ENCODE data around the gene ITPK1. TPM values are rescaled to one million over a fixed set of nuclear protein-coding genes. Genes with fewer than 3 reads are reported as not detected.

ITPK1 gene
- total and polyA plus RNA-seq, 2 donors (not counting 3 experiments of a cell fraction or from before 2014, with no cell fraction given), result 39.6 to 51.8 TPM

- CTCF ChIA-PET, result interaction anchor here (1.9 kb wide), 1 partner anchor 184 kb away, joined by 9 read pairs; no protein-coding TSS in a partner anchor
- BruUV-seq (replicated peaks), result no TSS peak
- no peak for TF ChIP-seq JUN (IDR thresholded peaks at IDR 0.05; ENCODE audit: borderline replicate concordance, insufficient read depth, insufficient read length, low read depth)
- TF ChIP-seq MYC (IDR thresholded peaks at IDR 0.05; ENCODE audit: low read depth, low read length), result no peak
- TF ChIP-seq MAX (IDR thresholded peaks at IDR 0.05; ENCODE audit: insufficient read depth, insufficient read length), result no peak
- no peak for TF ChIP-seq FOS (IDR thresholded peaks at IDR 0.05; ENCODE audit: borderline replicate concordance, insufficient read depth, low read length)
- TF ChIP-seq EZH2 (IDR thresholded peaks at IDR 0.05; ENCODE audit: borderline replicate concordance, low read depth, low read length, severe bottlenecking), result no peak
- TF ChIP-seq POLR2A (IDR thresholded peaks at IDR 0.05; ENCODE audit: low read depth, low read length), result no peak
- no peak for TF ChIP-seq POLR2AphosphoS5 (IDR thresholded peaks at IDR 0.05; ENCODE audit: insufficient read depth, low read depth, low read length)
- TF ChIP-seq CTCF (IDR thresholded peaks at IDR 0.05; ENCODE audit: extremely low read depth in 1 of 2, insufficient read depth in 1 of 2, low read depth in 1 of 2, low read length in 2 of 2), result no peak
- TF ChIP-seq GATA2 (IDR thresholded peaks at IDR 0.05; ENCODE audit: insufficient read depth, insufficient read length, low read depth, low read length), result no peak
- no peak overlapping the region for H2AFZ ChIP-seq (ENCODE audit: low read depth, low read length)
- no peak overlapping the region for H3K4me3 ChIP-seq (replicated peaks in 1 of 3; ENCODE audit: insufficient read depth in 1 of 3, low read depth in 1 of 3, low read length in 3 of 3)
- H3K9ac ChIP-seq (replicated peaks; ENCODE audit: extremely low read depth, insufficient read depth, low read length), result no peak overlapping the region
- no peak overlapping the region for H3K4me2 ChIP-seq (ENCODE audit: insufficient read depth, low read length)
- no peak for DNase-seq (ENCODE audit: low read depth, low spot score)
- no peaks in the 10 kb centered on the region for H4K20me1 ChIP-seq (replicated peaks; ENCODE audit: control insufficient read depth, extremely low read depth, insufficient read depth, low read length)
- H3K9me1 ChIP-seq (replicated peaks; ENCODE audit: control insufficient read depth, extremely low read depth, insufficient read depth, low read length), result no peaks in the 10 kb centered on the region
- dilution Hi-C loops (cut with MboI; ENCODE audit: extremely low pct_ligation_motif_present, low sequenced_read_pairs), result no loop called here
- H3K27me3 ChIP-seq (ENCODE audit: control insufficient read depth in 2 of 2, insufficient read depth in 2 of 2, low read length in 2 of 2), result no peaks in the 10 kb centered on the region
- peaks cover 5% of the 10 kb centered on the region for H3K4me1 ChIP-seq (ENCODE audit: control insufficient read depth, extremely low read depth, insufficient read depth, low read length)
- intact Hi-C loops (cut with micrococcal nuclease), result no loop called here
- POLR2A ChIA-PET, result no interaction called here
- no peaks in the 10 kb centered on the region for H3K36me3 ChIP-seq (ENCODE audit: control insufficient read depth in 2 of 2, extremely low read depth in 1 of 2, insufficient read depth in 2 of 2, low read length in 2 of 2)
- FAIRE-seq, result no peak
- no peak overlapping the region for H3K27ac ChIP-seq (ENCODE audit: insufficient read depth, low read depth, low read length)
- no peaks in the 10 kb centered on the region for H3K9me3 ChIP-seq (replicated peaks; ENCODE audit: control insufficient read depth, insufficient read depth, low read length)
- H3K79me2 ChIP-seq (ENCODE audit: control insufficient read depth, insufficient read depth, low read length), result no peaks in the 10 kb centered on the region
Measured at GRCh38 chr14:92948647-92949046, 167.1 kb downstream of the ITPK1 start.
